T-helper 2 cell treated with Interferon-gamma antibody and Interleukin-4, amounts not matched to agents 5 μg/mL and 100 μg/mL, for 36 hours (primary cell): ENCODE data around the gene LZIC.
A peak's percentile ranks its signal among the peaks of the same experiment; 100 is the strongest.

Experiments
- DNase-seq: peaks from one replicate; pipeline ENCODE4 v3.0.0; 2021; ENCODE audit warnings: low spot score
- H3K27ac Mint-ChIP-seq: one replicate; pipeline ENCODE4 v1.8.0; 2021; ENCODE audit warnings: mild to moderate bottlenecking, mixed read lengths
- H3K27me3 Mint-ChIP-seq: one replicate; pipeline ENCODE4 v1.8.0; 2021; ENCODE audit warnings: low read depth, mixed read lengths
- H3K36me3 Mint-ChIP-seq: one replicate; pipeline ENCODE4 v1.8.0; 2021; ENCODE audit warnings: low read depth, mixed read lengths
- H3K4me1 Mint-ChIP-seq: one replicate; pipeline ENCODE4 v1.8.0; 2021; ENCODE audit warnings: low read depth, mixed read lengths
- H3K4me3 Mint-ChIP-seq: one replicate; pipeline ENCODE4 v1.8.0; 2022; ENCODE audit warnings: mild to moderate bottlenecking, moderate library complexity, mixed read lengths
- H3K9me3 Mint-ChIP-seq: one replicate; pipeline ENCODE4 v1.8.0; 2021; ENCODE audit warnings: mixed read lengths

The LZIC gene

DNA sequence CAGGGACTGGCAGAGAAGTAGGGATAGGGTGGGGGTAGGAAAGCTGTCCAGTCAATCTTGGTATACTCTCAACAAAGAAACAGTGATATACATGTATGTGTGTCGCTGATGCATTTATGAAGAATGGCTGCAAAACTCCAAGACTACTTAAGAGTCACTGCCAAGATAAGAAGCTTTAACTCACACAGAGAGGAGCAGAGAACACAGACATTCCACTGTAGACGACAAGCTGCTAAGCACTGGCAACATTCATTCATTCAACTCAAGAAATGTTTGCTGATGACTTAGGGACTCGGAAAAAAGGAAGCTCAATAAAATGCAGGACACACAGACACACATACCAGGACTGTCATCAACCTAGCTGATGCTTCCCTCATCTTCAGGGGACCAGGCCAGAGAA, 38.6 kb downstream of the LZIC start:
- Mint-ChIP-seq H3K27me3 (no peaks in the 10 kb centered on the region), H3K36me3 (no peaks in the 10 kb centered on the region), H3K4me1 (peaks cover 28% of the 10 kb centered on the region), H3K27ac (no peak overlapping the region), H3K4me3 (no peak overlapping the region), H3K9me3 (no peaks in the 10 kb centered on the region)
- DNase-seq = no peak

DNA sequence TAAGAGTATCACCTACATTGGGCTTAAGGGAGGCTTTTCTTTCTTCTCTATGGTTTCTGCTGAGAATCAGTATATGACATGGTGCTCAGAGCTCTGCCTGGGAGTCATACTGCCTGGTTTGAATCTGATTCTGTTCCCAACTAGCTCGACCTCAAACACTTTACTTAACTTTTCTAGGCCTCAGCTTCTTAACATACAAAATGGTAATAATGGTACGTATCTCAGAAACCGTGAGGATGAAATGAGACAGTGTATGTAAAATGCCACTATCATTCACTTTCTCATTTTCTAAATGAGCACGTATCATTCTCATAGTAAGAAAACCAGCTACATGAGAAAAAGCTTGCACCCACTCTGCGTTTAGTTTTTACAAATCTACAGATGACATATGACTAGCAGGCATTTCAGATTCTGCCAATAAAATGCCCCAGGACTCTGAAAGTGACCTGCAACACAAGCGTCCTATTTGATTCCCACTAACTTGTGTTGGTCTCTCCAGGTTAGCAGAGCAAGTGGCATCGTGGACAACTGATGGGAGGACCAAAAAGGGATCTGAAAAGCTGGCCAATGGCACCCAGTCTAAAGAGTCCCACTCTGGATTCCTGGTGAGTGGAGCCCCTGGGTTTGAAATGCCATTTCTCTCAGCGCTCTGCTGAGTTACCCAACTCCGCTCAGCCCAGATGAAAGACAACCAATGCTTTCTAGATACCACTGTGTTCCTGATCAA, 39.2 kb downstream of the LZIC start:
- H3K4me3 Mint-ChIP-seq = no peak overlapping the region
- no peaks in the 10 kb centered on the region for H3K27me3 Mint-ChIP-seq
- no peaks in the 10 kb centered on the region for H3K36me3 Mint-ChIP-seq
- H3K27ac Mint-ChIP-seq = no peak overlapping the region
- peaks cover 22% of the 10 kb centered on the region for H3K4me1 Mint-ChIP-seq
- no peaks in the 10 kb centered on the region for H3K9me3 Mint-ChIP-seq
- peak; percentile 20 for DNase-seq

DNA sequence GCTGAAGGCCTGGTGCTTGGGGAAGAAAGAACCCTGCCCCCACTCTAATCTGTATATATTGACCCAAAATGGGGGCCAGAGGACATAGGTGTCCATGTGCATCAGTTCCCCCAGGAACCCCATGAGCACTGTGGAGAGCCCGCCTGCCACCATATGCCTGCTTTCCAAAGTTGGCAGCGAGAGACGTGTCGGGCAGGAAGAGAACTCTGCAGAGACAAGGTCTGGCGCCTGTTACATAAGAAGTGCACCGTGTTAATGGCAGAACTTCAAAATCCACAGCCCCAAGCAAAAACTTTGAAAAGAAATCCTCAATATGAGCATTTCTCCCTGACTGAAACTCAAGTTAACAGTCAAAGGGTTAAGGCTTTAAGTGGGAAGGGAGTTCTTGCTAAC, 41.1 kb downstream of the LZIC start:
- H3K36me3 Mint-ChIP-seq = no peaks in the 10 kb centered on the region
- H3K9me3 Mint-ChIP-seq = no peaks in the 10 kb centered on the region
- H3K4me3 Mint-ChIP-seq = no peak overlapping the region
- H3K4me1 Mint-ChIP-seq = peaks cover 12% of the 10 kb centered on the region
- no peaks in the 10 kb centered on the region for H3K27me3 Mint-ChIP-seq
- no peak for DNase-seq
- H3K27ac Mint-ChIP-seq = no peak overlapping the region

DNA sequence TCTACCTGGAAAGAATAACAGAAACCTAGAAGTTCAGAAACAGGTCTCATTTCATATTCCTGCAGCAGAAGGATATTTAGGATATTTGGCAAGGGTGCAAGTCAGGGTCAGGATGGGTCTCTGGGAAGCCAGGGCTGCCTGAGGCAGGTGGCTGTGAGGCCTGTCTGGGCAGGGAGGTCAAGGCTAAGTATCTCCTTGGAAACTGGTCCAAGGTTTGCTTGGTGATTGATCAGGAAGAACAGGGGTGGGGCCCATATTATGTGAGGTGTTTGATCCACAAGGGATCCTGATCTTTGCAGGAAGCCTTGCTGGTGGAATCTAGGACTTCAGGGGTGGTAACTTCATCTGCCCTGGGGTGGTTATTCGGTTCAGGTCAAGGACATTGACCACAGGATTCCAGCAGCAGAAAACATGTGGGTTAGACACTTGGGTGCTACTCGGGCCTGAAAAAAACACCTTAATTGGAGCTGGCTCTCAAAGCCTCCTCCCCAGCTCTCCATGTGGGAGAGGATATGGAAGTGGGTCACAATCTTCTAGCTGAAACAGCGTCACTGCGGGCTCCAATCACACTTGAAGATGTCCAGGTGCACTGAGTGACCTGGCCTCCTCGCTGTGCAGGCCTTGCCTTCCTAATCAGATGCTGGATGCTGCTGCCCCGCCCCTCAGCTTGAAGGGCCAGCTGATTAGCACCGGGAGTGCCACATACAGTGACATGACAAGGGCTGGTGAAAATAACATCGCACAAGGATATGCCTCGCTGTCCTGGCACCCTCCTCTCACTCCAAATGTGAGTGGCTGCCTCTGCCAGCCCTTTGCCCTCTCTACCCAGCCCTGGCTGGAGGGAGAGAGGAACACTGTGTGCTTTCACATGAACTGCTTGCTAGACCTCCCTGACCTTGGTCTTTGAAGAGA, 41.8 kb downstream of the LZIC start:
- Mint-ChIP-seq H3K4me1 (peaks cover 12% of the 10 kb centered on the region), H3K27me3 (no peaks in the 10 kb centered on the region), H3K27ac (no peak overlapping the region), H3K36me3 (no peaks in the 10 kb centered on the region), H3K9me3 (no peaks in the 10 kb centered on the region), H3K4me3 (no peak overlapping the region)
- no peak for DNase-seq

DNA sequence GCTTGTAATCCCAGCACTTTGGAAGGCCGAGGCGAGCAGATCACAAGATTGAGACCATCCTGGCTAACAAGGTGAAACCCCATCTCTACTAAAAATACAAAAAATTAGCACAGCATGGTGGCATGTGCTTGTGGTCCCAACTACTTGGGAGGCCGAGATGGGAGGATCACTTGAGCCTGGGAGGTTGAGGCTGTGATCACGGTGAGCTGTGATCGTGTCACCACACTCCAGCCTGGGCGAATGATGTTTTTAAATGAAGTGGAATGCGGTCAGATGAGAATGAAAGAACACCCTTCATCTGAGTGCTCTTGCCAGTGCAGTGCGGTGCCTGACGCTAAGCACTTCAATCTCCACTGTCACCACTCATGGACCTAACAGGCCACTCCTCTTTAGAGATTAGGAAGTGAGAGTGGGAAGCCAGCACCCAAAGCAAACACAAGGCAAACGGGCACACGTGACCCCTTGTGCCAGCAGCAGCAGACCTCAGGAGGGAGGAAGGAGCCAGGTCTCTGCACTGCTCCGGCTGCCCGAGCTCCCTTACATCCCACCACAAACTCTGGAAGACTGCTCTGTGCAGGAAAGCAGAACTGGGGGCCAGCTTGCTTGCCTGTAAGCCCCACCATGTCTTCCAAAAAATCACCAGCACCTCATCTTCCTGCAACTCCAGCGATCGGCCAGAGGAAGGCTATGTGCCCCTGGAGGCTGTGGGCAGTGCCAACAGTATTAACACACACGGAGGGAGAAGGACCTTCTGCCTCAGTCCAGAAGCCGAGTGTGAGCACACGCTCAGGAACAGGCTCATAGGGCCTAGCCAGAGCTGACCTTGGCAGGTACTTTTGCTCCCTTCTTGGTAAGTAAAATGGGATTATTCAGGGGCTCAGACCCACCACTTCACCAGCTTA, 42.8 kb downstream of the LZIC start:
- no peak overlapping the region for H3K4me3 Mint-ChIP-seq

DNA sequence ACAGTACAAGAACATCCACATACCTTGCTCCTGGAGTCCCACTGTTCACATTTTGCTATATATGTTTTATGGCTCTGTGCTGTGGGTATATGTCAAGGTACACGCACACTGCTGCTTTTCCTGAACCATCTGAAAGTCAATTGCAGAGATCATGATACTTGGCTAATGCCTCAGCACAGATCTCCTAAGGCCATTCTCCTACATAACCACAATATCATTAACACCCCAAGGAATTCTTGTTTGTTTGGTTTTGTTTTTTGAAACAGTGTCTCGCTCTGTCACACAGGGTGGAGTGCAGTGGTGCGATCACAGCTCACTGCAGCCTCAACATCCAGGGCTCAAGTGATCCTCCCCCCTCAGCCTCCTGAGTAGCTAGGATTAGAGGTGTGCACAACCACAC, 49.1 kb downstream of the LZIC start:
- H3K4me1 Mint-ChIP-seq = peaks cover 13% of the 10 kb centered on the region
- no peak for DNase-seq
- H3K36me3 Mint-ChIP-seq = no peaks in the 10 kb centered on the region
- no peaks in the 10 kb centered on the region for H3K27me3 Mint-ChIP-seq
- no peaks in the 10 kb centered on the region for H3K9me3 Mint-ChIP-seq
- no peak overlapping the region for H3K4me3 Mint-ChIP-seq
- no peak overlapping the region for H3K27ac Mint-ChIP-seq

More for the DNA sequence above, 42.8 kb downstream of the LZIC start:
- Mint-ChIP-seq H3K27ac (no peak overlapping the region), H3K36me3 (no peaks in the 10 kb centered on the region), H3K4me1 (peaks cover 12% of the 10 kb centered on the region), H3K27me3 (no peaks in the 10 kb centered on the region), H3K9me3 (no peaks in the 10 kb centered on the region)
- DNase-seq = no peak

DNA sequence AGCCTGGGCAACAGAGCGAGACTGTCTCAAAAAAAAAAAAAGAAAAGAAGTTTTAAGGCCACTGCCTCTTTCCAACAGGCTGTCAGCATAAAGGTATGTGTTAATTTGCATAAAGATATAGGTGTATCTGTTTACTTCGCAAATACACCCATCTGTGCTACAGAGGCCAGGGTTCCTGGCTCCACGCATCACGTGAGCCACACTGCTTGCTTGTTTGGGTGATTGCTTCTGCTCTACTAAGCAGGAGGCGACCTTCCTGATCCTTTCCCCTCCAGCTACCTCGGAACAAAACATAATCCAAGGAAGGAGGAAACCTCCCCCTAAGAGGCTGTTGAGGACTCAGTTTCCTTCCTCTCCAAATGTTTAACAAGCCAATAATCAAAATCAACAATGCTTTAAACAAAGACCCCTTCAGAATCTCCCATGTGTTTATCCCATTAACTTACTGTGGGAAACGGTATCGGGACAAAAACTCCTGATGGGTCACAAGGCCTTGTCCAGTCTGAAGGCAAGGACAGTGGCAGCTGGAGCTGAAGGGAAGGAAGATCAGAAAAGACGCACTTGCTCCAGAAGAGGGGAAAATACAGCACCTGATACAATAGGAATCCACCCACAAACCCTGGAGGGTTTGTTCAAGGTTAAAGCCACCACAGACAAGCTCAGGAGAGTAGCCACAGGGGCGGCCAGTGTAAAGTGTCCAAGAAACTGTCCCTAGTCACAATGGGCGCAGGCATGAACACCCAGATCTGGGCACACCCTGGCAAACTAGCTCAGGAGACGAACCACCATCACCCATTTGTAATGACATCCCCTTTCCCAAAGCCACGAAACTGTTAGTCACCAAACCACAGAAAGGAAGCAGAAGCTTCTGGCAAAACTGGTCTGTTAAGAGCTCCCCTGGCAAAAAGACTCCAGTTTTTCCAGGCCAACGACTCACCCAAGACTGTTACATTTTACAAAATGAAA, 50.3 kb downstream of the LZIC start:
- no peak for DNase-seq
- Mint-ChIP-seq H3K36me3 (no peaks in the 10 kb centered on the region), H3K27me3 (no peaks in the 10 kb centered on the region), H3K27ac (no peak overlapping the region), H3K4me1 (peaks cover 13% of the 10 kb centered on the region), H3K4me3 (no peak overlapping the region), H3K9me3 (no peaks in the 10 kb centered on the region)

DNA sequence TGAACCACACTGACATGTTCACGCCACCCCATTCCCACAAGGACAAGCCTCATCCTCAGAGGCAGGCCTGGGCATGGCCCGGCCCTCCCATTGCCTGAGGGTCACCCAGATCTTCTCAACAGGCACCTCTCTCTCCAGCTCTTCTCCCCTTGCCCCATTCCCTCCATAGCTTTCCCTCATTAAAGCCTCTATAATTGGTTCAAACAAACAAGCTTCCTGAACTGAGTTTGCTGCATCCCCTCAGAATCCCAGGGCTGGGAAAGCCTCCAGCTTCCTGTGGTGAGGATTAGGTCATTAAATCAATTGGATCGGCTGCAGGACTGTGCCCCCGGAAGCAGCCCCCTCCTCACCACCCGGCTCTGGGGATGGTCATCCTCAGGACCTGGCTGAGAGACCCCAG, 52.0 kb downstream of the LZIC start:
- H3K27me3 Mint-ChIP-seq = no peaks in the 10 kb centered on the region
- no peaks in the 10 kb centered on the region for H3K9me3 Mint-ChIP-seq
- no peak for DNase-seq
- no peak overlapping the region for H3K27ac Mint-ChIP-seq
- H3K36me3 Mint-ChIP-seq = no peaks in the 10 kb centered on the region
- H3K4me3 Mint-ChIP-seq = no peak overlapping the region
- peaks cover 13% of the 10 kb centered on the region for H3K4me1 Mint-ChIP-seq

DNA sequence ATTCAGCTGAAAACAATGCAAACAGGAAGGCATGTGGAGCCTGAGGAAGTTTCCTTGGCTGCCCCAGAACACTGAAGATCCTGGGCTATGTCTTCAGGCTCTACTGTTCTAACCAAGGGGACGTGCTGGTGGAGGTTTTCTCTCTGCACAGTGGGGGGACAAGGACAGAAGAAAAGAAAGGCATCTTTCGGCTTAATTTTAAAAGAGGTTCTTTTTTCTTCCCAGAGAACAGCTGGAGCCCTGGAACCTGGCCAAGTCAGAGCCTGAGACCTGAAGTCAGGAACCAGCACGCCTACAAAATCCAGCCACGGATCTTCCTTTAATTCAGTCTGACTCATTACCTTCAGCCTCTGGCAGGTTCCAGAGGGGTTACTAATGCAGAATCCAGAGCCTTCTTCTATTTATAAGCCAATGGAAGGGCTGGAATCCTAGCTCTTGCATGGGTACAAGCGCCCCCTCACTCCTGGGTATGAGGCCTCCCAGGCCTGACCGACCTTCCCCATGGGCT, 52.9 kb downstream of the LZIC start:
- Mint-ChIP-seq H3K9me3 (no peaks in the 10 kb centered on the region), H3K27me3 (no peaks in the 10 kb centered on the region), H3K36me3 (no peaks in the 10 kb centered on the region), H3K27ac (no peak overlapping the region), H3K4me3 (no peak overlapping the region), H3K4me1 (peaks cover 13% of the 10 kb centered on the region)
- DNase-seq = no peak

DNA sequence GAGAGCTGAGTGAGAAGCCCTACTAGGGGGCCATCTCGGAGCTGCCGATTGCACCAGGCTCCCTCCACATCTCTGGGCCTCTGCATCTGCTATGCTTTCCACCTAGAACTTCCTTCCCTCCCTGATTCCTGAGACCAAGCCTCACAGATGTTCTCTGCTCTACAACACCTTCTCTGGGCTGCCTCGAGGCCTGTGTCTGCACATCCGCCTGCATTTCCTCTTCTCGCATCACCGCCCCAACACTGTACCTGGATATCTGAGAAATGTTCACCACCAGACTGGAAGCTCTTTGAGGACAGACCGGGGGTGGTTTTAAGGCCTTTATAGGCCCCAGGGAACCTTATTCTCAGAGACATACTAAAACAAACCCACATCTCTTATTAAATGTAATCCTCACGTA, 53.8 kb downstream of the LZIC start:
- no peaks in the 10 kb centered on the region for H3K36me3 Mint-ChIP-seq
- no peaks in the 10 kb centered on the region for H3K27me3 Mint-ChIP-seq
- H3K4me1 Mint-ChIP-seq = peaks cover 13% of the 10 kb centered on the region
- H3K27ac Mint-ChIP-seq = no peak overlapping the region
- H3K4me3 Mint-ChIP-seq = no peak overlapping the region
- no peak for DNase-seq
- no peaks in the 10 kb centered on the region for H3K9me3 Mint-ChIP-seq

DNA sequence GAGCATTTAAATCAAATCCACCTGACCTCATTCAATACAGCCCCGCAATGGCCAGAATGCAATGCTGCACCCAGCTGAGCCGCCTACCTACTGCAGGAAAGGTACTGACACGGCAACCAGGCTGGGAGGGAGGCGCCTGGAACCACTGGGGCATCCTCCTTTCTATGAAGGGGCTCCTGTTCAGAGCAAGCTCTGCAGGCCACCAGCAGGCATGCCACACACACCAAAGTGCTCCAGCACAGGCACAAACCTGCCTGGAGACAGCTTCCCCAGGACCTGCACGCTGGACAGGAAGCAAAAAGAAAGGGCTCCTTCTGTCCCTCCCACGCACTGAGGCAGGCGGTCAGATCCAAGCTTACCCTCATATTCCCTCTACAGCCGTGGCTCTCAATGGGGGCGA, 54.3 kb downstream of the LZIC start:
- no peak overlapping the region for H3K27ac Mint-ChIP-seq
- no peak overlapping the region for H3K4me3 Mint-ChIP-seq
- H3K36me3 Mint-ChIP-seq = no peaks in the 10 kb centered on the region
- H3K4me1 Mint-ChIP-seq = peaks cover 11% of the 10 kb centered on the region
- DNase-seq = no peak
- H3K9me3 Mint-ChIP-seq = no peaks in the 10 kb centered on the region
- no peaks in the 10 kb centered on the region for H3K27me3 Mint-ChIP-seq

DNA sequence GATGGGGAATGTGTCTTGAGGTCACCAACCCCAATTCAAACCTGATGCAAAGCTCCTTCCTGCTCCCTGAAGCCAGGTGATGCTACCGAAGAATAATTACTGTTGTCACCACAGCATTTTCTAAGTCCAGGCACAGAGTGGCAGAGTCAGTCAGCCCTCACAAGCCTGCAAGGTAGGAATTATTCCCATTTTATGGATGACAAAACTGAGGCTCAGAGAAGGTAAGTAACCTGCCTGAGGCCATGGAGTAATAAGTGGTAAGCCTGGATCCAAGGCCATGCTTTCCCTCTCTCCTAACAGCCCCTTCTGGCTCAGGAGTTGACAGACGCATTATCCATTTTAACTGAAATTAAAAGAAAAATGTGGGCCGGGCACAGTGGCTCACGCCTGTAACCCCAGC, 56.1 kb downstream of the LZIC start:
- Mint-ChIP-seq H3K27me3 (no peaks in the 10 kb centered on the region), H3K4me1 (peaks cover 7% of the 10 kb centered on the region), H3K36me3 (no peaks in the 10 kb centered on the region), H3K9me3 (no peaks in the 10 kb centered on the region), H3K27ac (no peak overlapping the region), H3K4me3 (no peak overlapping the region)
- no peak for DNase-seq
